Aorta (tissue), 4 donors: ENCODE measurements around the gene BMP10. TPM values are rescaled to one million over a fixed set of nuclear protein-coding genes. Genes with fewer than 3 reads are reported as not detected.

Experiments
- polyA plus RNA-seq, 2 donors: library from polyadenylated mRNA; stranded (reverse); fragments of 200-250 nt; gene quantifications; one replicate each; pipeline ENCODE4 v1.2.3, GENCODE V29; 2013
- total RNA-seq, 2 donors: library from RNA; stranded (reverse); fragmentation: NEBNext Ultra II Directional; extraction: Animal tissue kit (Norgen Biotek cat#: 25700); gene quantifications; one replicate each; pipeline ENCODE4 v1.2.1, GENCODE V29; 2021
- donor health status: healthy with polysubstance abuse.
- donor health status: Bipolar disorder and iron deficiency.
- donor health status: DM: no; HTN: no; CAD: no.
- donor health status: DM: yes; HTN: yes; CAD: no.

The BMP10 gene
- total and polyA plus RNA-seq, 4 donors, result not detected

Other genes starting within 250 kb of the BMP10 start
- not detected for gene PROKR1, start 227.8 kb downstream of the BMP10 start, total RNA-seq
- not detected for gene PROKR1, start 227.8 kb downstream of the BMP10 start, polyA plus RNA-seq
- 10 to 100 TPM in 1 of 2 donors, 1 to 10 TPM in 1; 6.8 to 21.1 TPM for gene ARHGAP25, start 136.6 kb downstream of the BMP10 start, total RNA-seq
- gene ARHGAP25, start 136.6 kb downstream of the BMP10 start, polyA plus RNA-seq, result 1 to 10 TPM; 2.6 to 6.0 TPM
- not detected for gene GKN2, start 81.5 kb upstream of the BMP10 start, total RNA-seq
- gene GKN2, start 81.5 kb upstream of the BMP10 start, polyA plus RNA-seq, result 1 to 10 TPM; 1.5 to 1.9 TPM
- not detected for gene GKN1, start 103.2 kb upstream of the BMP10 start, total RNA-seq
- gene GKN1, start 103.2 kb upstream of the BMP10 start, polyA plus RNA-seq, result 1 to 10 TPM; 2.3 to 5.1 TPM
- gene ANTXR1, start 141.8 kb upstream of the BMP10 start, total RNA-seq, result 100 to 1,000 TPM; 181 to 358 TPM
- 100 to 1,000 TPM; 136 to 139 TPM for gene ANTXR1, start 141.8 kb upstream of the BMP10 start, polyA plus RNA-seq